HL-60 (cell line): ENCODE results near the gene ARHGEF16.

Experiments
- CTCF ChIP-seq: IDR thresholded peaks from one replicate; pipeline ENCODE4 v1.5.1; 2011; ENCODE audit warnings: low read length, control low read depth, inconsistent platforms; ENCODE audit not compliant: insufficient read depth
- GABPA ChIP-seq: IDR thresholded peaks from 2 replicates; pipeline ENCODE4 v1.6.1; 2012; ENCODE audit warnings: low read depth
- POLR2AphosphoS5 ChIP-seq: IDR thresholded peaks from 2 replicates; pipeline ENCODE4 v1.6.1; 2012; ENCODE audit warnings: low read depth
- REST ChIP-seq: IDR thresholded peaks from 2 replicates; pipeline ENCODE4 v1.6.1; 2012; ENCODE audit warnings: low read depth; ENCODE audit not compliant: insufficient replicate concordance
- SPI1 ChIP-seq: IDR thresholded peaks from 2 replicates; pipeline ENCODE4 v1.6.1; 2012; ENCODE audit warnings: low read depth, mild to moderate bottlenecking, borderline replicate concordance

- TF ChIP-seq CTCF: no peak
- no peak for TF ChIP-seq REST
- TF ChIP-seq GABPA: no peak
- TF ChIP-seq POLR2AphosphoS5: no peak
- TF ChIP-seq SPI1: no peak
Observed at GRCh38 chr1:3453891-3454810, at the start of gene ARHGEF16.
